ENCODE data around the gene CTSC.

GRCh38 chr11:88295028-88295427 is 42.5 kb downstream of the CTSC start:
- TF ChIP-seq ZNF384 (IDR thresholded peaks at IDR 0.05) (no peak), FOXM1 (IDR thresholded peaks at IDR 0.05; ENCODE audit: borderline replicate concordance) (no peak)
